NCI-H510A (cell line): ENCODE data around the gene HMMR.
"Not testable (repeated sequence)": the region's sequence is repeated elsewhere in the genome, so short reads cannot be mapped to it uniquely, and the experiment has no call there.

Experiments
- DNase-seq: peaks from one replicate; lab custom pipeline; 2025; lab: John Stamatoyannopoulos, UW

Gene HMMR

DNA sequence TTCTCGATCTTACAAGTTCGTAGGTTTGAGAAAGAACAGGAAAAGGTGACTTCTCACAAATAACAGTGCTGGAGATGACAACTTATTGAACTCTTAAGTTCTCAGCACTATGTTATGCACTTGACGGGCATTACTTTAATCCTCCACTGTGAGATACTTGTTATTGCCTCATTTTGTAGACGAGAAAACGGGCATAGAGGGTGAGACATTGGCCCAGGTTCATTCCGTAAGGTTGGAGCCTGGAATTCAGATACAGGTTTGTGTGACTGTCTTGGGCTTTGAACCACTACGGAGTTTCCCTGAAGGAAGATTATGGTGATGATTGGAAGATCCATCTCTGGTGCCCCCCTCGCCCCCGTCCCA, 45.6 kb downstream of the HMMR start:
- DNase-seq, result no peak

DNA sequence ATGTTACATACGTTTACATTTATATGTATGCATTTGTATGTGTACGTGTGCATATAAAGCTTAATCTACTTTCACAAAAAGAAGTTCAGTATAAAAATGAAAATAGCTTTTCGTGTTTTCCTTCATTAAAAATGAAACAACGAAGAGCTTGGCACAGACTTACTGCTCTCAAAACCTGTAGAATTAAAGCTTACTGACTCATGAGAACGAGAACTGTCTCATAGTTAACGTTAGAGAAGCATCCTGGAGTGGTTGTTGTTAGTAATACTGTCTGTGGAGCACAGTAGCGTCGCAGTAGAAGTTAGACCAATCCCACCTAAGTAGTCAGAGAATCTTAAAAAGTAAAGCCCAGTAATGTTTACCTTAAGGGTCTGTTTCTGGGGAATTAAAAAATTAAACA, 46.3 kb downstream of the HMMR start:
- DNase-seq, result no peak

DNA sequence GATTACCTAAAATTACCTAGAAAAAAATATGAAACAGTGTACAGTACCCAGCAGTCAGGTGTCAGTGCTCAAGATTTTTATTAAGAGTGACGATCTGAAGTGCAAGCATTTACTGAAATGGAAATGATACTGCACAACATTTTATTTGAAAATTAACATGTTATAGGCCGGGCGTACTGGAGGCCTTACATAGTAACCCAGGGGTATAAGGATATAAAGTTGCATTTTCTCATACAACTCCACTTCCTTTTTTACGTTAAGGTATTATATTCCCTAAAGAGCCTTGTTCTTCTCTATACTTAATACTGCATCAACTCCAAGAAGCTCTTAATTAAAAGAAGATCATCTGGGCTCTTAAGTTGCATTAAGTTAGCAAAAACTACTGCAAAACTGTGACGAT, 48.3 kb downstream of the HMMR start:
- no peak for DNase-seq

DNA sequence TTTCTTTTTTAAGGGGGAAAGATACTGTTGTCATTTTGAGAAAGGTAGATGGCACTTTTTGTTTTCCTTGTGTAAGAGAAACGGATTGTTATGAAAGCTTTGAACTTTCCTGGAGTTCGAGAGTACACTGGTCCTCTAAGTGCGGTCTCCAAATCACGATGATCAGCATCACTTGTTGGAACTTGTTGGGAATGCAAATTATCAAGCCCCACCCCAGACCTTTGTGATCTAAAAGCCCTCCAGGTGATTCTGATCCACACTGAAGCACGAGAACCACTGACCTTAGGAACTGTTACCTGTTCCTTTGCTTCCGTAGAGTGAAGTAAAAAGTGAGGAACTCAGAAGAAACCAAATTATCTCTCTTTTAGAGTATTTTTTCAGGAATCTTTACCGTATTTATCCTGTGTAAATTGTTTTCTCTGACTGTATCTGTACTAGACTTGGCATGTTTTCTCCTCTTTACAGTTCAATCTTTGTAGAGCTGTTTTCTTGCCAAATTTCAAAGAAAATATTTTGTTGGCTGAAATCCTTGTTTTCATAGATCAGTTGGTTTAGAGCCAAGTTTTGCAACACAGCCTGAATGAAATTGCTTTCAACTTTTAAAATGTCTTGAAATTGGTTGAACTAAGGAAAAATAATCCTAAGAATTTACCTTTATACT, 49.0 kb downstream of the HMMR start:
- DNase-seq, result no peak

DNA sequence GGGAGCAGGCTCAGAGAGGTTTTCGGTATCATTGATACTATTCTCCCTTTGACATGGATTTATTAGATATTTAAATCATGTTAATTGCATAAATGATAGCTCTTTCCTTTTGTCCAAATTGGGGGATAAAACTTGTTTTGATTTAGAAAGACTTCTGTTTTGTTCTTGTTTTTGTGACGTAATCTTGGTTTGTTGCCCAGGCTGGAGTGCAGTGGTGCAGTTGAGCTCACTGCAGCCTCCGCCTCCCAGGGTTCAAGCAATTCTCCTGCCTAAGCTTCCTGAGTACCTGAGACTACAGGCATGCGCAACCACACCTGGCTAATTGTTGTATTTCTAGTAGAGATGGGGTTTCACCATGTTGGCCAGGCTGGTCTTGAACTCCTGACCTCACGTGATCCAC, 52.1 kb downstream of the HMMR start:
- no peak for DNase-seq

DNA sequence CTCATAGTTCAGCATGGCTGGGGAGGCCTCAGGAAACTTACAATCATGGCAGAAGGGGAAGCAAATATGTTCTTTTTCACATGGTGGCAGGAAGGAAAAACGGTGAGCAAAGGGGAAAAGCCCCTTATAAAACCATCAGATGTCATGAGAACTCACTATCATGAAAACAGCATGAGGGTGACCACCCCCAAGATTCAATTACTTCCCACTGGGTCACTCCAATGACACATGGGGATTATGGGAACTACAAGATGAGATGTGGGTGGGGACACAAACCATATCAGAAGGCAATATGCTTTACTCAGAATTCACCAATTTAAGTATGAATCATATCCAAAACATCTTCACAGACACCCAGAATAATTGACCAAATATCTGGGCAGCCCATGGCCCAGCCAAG, 64.7 kb downstream of the HMMR start:
- no peak for DNase-seq

DNA sequence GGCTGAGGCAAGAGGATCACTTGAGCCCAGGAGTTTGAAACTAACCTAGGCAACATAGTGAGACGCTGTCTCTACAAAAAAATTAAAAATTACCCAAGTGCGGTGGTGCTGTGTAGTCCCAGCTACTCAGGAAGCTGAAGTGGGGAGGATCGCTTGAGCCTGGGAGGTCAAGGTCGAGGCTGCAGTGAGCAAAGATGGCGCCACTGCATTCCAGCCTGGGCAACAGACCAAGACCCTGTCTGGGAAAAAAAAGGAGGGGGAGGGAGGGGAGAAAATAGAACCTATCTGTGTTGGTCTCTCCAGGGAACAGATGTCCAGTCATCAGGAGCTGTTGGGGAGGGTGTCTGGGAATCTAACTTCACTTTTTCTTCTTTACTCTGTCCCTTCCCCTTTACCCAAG, 69.3 kb downstream of the HMMR start:
- DNase-seq, result no peak

DNA sequence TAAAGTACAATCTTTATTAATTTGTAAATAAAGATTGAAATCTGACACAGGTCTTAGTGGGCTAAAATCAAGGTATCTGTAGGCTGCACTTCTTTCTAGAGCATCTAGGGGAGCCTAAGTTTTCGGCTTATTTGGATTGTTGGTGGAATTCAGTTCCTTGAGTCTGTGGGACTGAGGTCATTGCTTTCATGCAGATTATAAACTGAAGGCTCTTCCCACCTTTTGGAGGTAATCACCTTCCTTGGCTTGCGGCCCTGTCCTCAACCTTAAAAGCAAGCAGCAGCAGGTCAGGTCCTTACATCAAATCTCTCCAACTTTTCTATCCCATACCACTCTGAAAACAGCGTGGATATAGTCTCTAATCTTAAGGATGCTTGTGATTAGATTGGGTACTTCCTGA, 70.8 kb downstream of the HMMR start:
- DNase-seq, result no peak

DNA sequence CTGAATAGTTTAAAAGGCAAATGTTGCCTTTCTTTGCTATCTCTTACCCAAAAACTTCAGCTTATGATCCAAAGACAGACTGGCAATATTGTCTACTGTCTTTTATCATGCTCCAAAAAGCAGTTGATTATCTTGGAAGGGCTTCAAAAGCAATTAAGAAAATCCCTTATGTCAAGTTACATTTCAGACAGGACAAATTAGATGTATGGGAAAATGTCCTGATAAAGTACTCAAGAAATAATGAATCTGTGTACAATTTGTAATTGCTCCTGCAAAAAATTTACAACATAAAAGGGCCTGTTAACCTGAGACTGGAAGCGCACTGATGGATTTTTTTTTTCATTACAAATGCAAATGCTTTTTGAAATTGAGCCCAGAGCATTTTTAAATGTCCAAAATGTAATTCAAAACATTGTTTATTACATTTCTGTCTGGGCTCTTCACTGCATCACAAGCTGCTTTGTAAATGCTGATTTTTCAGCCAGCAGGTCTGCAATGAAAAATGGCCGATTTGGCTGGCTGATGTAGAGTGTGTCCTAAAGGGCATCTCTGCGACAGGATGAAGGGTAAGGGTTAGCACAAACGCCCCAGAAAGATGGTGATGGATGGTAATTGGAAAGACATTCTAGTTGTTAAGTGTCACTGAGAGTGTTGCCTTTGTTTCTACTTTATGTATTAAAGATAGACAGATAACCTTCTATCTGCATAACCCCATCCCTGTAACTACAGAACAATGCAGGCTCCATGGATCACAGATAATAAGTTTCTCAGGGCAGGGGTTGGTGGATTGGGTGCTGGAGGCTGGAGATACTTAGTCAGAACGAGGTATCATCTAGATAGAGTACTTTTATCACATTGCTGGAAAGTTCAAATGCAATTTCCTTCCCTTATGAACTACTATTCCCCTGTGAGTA, 72.0 kb downstream of the HMMR start:
- DNase-seq, result no peak

DNA sequence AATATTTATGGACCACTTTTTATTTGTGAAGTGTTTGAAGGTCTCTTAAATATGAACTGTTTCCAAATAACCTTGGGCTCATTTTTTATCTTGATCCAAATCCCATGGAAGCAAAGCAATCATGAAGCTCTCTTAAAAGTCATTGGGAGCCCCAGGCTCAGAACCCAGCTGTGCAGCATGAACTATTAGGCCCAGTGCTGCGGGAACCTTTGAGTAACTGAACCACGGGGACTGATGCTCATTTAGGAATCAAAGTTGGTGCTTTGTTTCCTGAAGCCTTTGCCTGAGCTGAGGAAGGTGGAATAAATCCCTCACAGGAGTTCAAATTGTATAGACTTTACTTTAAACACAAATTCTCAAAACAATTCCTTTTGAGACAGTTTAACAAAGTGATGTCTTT, 72.8 kb downstream of the HMMR start:
- DNase-seq, result no peak

DNA sequence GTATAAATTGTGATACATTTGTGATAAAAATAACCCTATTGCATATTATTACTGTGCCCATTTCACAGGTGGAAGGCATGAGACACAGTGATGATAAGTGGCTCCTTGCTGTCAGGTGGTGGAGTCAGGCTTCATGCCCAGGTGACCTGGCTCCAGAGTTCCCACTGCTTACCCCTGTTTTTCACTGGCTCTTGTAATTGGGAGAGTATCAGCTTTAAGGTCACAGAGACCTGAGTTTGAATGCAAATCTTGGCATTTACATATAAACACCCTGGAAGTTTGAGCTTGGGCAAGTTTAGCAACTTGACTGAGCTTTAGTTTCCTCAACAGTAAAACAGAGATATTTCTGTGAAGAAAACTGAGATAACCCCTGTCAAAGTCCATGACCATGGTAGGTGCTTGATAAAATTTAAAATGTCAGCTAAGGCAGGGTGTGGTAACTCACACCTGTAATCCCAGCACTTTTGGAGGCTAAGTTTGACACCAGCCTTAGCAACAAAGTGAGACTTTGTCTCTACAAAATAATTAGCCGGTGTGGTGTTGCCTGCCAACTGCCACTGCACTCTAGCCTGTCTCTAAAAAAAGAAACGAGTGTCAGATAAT, 74.2 kb downstream of the HMMR start:
- no peak for DNase-seq

DNA sequence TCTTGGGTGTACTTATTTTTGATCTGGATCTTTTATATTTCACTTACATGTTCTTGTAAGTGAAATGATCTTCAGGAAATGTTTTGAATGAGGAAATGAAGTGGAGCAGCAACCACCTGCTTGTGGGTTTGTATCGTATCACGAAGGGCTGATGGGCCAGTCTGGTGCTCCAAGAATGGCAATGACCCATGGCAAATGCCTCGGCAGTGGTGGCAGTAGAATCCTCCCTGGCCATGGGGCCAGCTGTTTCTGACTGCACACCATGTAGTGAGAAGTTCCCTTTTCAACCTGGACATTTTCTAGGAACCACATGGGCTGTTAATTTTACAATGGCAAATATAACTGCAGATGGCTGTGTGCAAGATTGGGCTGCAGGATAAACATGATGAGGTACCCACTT, 74.9 kb downstream of the HMMR start:
- no peak for DNase-seq

DNA sequence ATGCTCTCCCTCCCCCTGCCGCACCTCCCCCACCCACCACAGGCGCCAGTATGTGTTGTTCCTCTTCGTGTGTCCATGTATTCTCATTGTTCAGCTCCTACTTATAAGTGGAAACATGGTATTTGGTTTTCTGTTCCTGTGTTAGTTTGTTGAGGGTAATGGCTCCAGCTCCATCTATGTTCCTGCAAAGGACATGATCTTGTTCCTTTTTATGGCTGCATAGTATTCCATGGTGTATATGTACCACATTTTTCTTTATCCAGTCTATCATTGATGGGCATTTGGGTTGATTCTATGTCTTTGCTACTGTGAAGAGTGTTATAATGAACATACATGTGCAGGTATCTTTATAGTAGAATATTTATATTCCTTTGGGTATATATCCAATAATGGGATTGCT, 76.0 kb downstream of the HMMR start:
- not testable (repeated sequence) for DNase-seq

DNA sequence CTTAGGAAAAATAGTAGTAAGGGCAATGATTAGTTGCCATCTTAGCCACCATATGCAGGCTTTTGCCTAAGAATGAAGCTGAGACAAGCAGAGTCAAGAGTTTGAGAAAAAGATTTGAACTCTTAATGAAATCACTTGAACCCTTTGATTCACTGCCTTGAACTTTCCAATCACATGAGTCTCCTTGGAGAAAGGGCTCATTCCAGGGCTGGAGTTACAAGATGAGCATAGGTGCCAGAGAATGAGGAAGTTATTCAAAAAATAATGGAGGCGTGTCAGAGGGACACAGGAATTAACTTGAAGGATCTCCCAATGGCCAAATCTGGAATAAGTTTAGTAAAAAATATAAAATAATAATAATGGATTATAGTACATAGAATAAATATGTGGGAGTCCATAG, 80.3 kb downstream of the HMMR start:
- no peak for DNase-seq
